Neural cell (in vitro differentiated cells): Measurements from ENCODE around the gene CIC. TPM values are rescaled to one million over a fixed set of nuclear protein-coding genes. Genes with fewer than 3 reads are reported as not detected.

Experiments used
- H2AFZ ChIP-seq: fragments of 200-600, 300-800 bp; sonication (generic), shearing (Covaris generic); 2 replicates; pipeline ENCODE4 v1.6.0; 2014; ENCODE audit warnings: low read depth, mild to moderate bottlenecking, antibody characterized with exemption, low read length, moderate library complexity
- H3F3A ChIP-seq: fragments of 200-600 bp; shearing (Covaris generic); 2 replicates; pipeline ENCODE4 v1.6.1; 2016; ENCODE audit warnings: mild to moderate bottlenecking, moderate library complexity, mixed read lengths, antibody characterized with exemption, low read length; ENCODE audit not compliant: insufficient read depth, poor library complexity, severe bottlenecking
- H3K27ac ChIP-seq: fragments of 200-600, 300-800 bp; sonication (generic), shearing (Covaris generic); 2 replicates; pipeline ENCODE4 v1.5.1; 2014; ENCODE audit warnings: mild to moderate bottlenecking, low read length, moderate library complexity
- H3K27me3 ChIP-seq: fragments of 300-800, 200-600 bp; sonication (generic), shearing (Covaris generic); 2 replicates; pipeline ENCODE4 v1.6.0; 2014; ENCODE audit warnings: mild to moderate bottlenecking, low read depth, low read length, moderate library complexity; ENCODE audit not compliant: insufficient read depth
- H3K36me3 ChIP-seq: fragments of 300-800, 200-600 bp; sonication (generic), shearing (Covaris generic); 2 replicates; pipeline ENCODE4 v1.5.1; 2014; ENCODE audit warnings: mild to moderate bottlenecking, antibody characterized with exemption, low read length, moderate library complexity; ENCODE audit not compliant: insufficient read depth
- H3K4me2 ChIP-seq: fragments of 300-800, 200-600 bp; sonication (generic), shearing (Covaris generic); 2 replicates; pipeline ENCODE4 v1.6.0; 2014; ENCODE audit warnings: mild to moderate bottlenecking, low read length
- H3K4me3 ChIP-seq: fragments of 300-800, 200-600 bp; sonication (generic), shearing (Covaris generic); 2 replicates; pipeline ENCODE4 v1.5.1; 2014; ENCODE audit warnings: mild to moderate bottlenecking, low read length, moderate library complexity
- H3K79me2 ChIP-seq: fragments of 200-600 bp; shearing (Covaris generic); replicated peaks from 2 replicates; pipeline ENCODE4 v1.6.0; 2014; ENCODE audit warnings: mild to moderate bottlenecking, low read length, moderate library complexity; ENCODE audit not compliant: insufficient read depth
- H3K9ac ChIP-seq: fragments of 300-800, 200-600 bp; sonication (generic), shearing (Covaris generic); 2 replicates; pipeline ENCODE4 v1.6.1; 2016; ENCODE audit warnings: mild to moderate bottlenecking, low read length, mixed read lengths
- H3K9me2 ChIP-seq: fragments of 200-600 bp; shearing (Covaris generic); 2 replicates; pipeline ENCODE4 v1.6.1; 2016; ENCODE audit warnings: mild to moderate bottlenecking, low read length, mixed read lengths; ENCODE audit not compliant: insufficient read depth
- H3K9me3 ChIP-seq: fragments of 200-600, 300-800 bp; sonication (generic), shearing (Covaris generic); 2 replicates; pipeline ENCODE4 v1.6.1; 2016; ENCODE audit warnings: mild to moderate bottlenecking, mixed run types, low read length, moderate library complexity, mixed read lengths
- H4K20me1 ChIP-seq: fragments of 200-600 bp; shearing (Covaris generic); 2 replicates; pipeline ENCODE4 v1.6.1; 2016; ENCODE audit warnings: mild to moderate bottlenecking, mixed run types; ENCODE audit not compliant: insufficient read depth
- CTCF ChIP-seq: fragments of 450-650 bp; IDR thresholded peaks from 2 replicates; pipeline ENCODE4 v1.5.1; 2014; ENCODE audit warnings: antibody characterized with exemption, mild to moderate bottlenecking, moderate library complexity; ENCODE audit not compliant: poor library complexity, severe bottlenecking
- EP300 ChIP-seq: fragments of 450-650 bp; conservative IDR thresholded peaks from 2 replicates; pipeline ENCODE4 v1.6.1; 2014; ENCODE audit warnings: antibody characterized with exemption, mild to moderate bottlenecking, moderate library complexity; ENCODE audit not compliant: poor library complexity, severe bottlenecking
- EZH2 ChIP-seq: fragments of 200-600, 300-800 bp; shearing (Covaris generic), sonication (generic); IDR thresholded peaks from 2 replicates; pipeline ENCODE4 v1.6.1; 2014; ENCODE audit warnings: antibody characterized with exemption, low read length, borderline replicate concordance, mild to moderate bottlenecking; ENCODE audit not compliant: insufficient read depth, poor library complexity, severe bottlenecking
- MXI1 ChIP-seq: fragments of 450-650 bp; conservative IDR thresholded peaks from 2 replicates; pipeline ENCODE4 v1.6.1; 2014; ENCODE audit warnings: antibody characterized with exemption, mild to moderate bottlenecking; ENCODE audit not compliant: poor library complexity, severe bottlenecking
- POLR2AphosphoS5 ChIP-seq: IDR thresholded peaks from 2 replicates; pipeline ENCODE4 v1.6.1; 2012
- RAD21 ChIP-seq: fragments of 450-650 bp; conservative IDR thresholded peaks from 2 replicates; pipeline ENCODE4 v1.6.1; 2014; ENCODE audit warnings: antibody characterized with exemption, mild to moderate bottlenecking, moderate library complexity
- REST ChIP-seq: IDR thresholded peaks from 2 replicates; pipeline ENCODE4 v1.6.1; 2012; ENCODE audit warnings: borderline replicate concordance
- SMC3 ChIP-seq: fragments of 450-650 bp; conservative IDR thresholded peaks from 2 replicates; pipeline ENCODE4 v1.6.1; 2014; ENCODE audit warnings: antibody characterized with exemption, mild to moderate bottlenecking, moderate library complexity; ENCODE audit not compliant: poor library complexity
- TAF1 ChIP-seq: IDR thresholded peaks from 2 replicates; pipeline ENCODE4 v1.6.1; 2012; ENCODE audit warnings: low read depth
- polyA plus RNA-seq: library from polyadenylated mRNA; depleted of rRNA; stranded (reverse); fragments of >200 nt; gene quantifications from 2 replicates; pipeline ENCODE4 v1.2.3, GENCODE V29; 2014

Gene CIC
- polyA plus RNA-seq, 1 donor from 2014 or later: 10.8 TPM

- no peak for TF ChIP-seq EZH2
- no peak for TF ChIP-seq RAD21
- no peak for TF ChIP-seq REST
- no peak for TF ChIP-seq CTCF
- TF ChIP-seq SMC3: no peak
- TF ChIP-seq MXI1: no peak
- TF ChIP-seq EP300: no peak
- TF ChIP-seq TAF1: no peak
- TF ChIP-seq POLR2AphosphoS5: no peak
- Histone ChIP-seq H2AFZ (no peak overlapping the region), H3K27ac (no peak overlapping the region), H3K9ac (no peak overlapping the region), H3K9me3 (no peaks in the 10 kb centered on the region), H3K9me2 (no peaks in the 10 kb centered on the region), H3K4me3 (no peak overlapping the region), H4K20me1 (no peaks in the 10 kb centered on the region), H3K27me3 (no peaks in the 10 kb centered on the region), H3F3A (no peaks in the 10 kb centered on the region), H3K4me2 (no peak overlapping the region), H3K36me3 (peaks cover 5% of the 10 kb centered on the region), H3K79me2 (peaks cover 24% of the 10 kb centered on the region)
These were observed 63.0 kb downstream of the CIC start for GRCh38 chr19:42332059-42332458.

- H2AFZ ChIP-seq: no peak overlapping the region
- no peaks in the 10 kb centered on the region for H3K9me3 ChIP-seq
- no peak overlapping the region for H3K4me2 ChIP-seq
- peaks cover 6% of the 10 kb centered on the region for H3K36me3 ChIP-seq
- no peaks in the 10 kb centered on the region for H4K20me1 ChIP-seq
- H3F3A ChIP-seq: no peaks in the 10 kb centered on the region
- no peak for TF ChIP-seq EZH2
- TF ChIP-seq REST: no peak
- TF ChIP-seq RAD21: no peak
- TF ChIP-seq SMC3: no peak
- TF ChIP-seq POLR2AphosphoS5: no peak
- TF ChIP-seq EP300: no peak
- no peak for TF ChIP-seq MXI1
- no peak for TF ChIP-seq CTCF
- no peak for TF ChIP-seq TAF1
- H3K27me3 ChIP-seq: no peaks in the 10 kb centered on the region
- no peak overlapping the region for H3K9ac ChIP-seq
- H3K79me2 ChIP-seq: peaks cover 16% of the 10 kb centered on the region
- no peaks in the 10 kb centered on the region for H3K9me2 ChIP-seq
- no peak overlapping the region for H3K27ac ChIP-seq
- no peak overlapping the region for H3K4me3 ChIP-seq
These were observed 64.0 kb downstream of the CIC start for GRCh38 chr19:42333018-42333417.
